Lower leg skin (tissue), 4 donors: ENCODE results near the gene GPHA2. TPM values are rescaled to one million over a fixed set of nuclear protein-coding genes. Genes with fewer than 3 reads are reported as not detected.

ENCODE experiments used
- DNase-seq, 2 donors: peaks; one replicate each; pipeline ENCODE4 v3.0.0-alpha.2; 2019; ENCODE audit warnings: low spot score in 2 of 2
- H3K4me3 ChIP-seq: fragments of 200-600 bp; sonication (generic); 2 replicates; pipeline ENCODE4 v1.5.1; 2017; ENCODE audit warnings: mild to moderate bottlenecking, low read depth; ENCODE audit not compliant: poor library complexity, severe bottlenecking
- CTCF ChIP-seq, 3 donors: fragments of 450-650 bp; IDR thresholded peaks; one replicate each; pipeline ENCODE4 v1.5.1; 2016; ENCODE audit warnings: antibody characterized with exemption in 3 of 3, mild to moderate bottlenecking in 3 of 3, moderate library complexity in 2 of 3
- POLR2A ChIP-seq, 2 donors: fragments of 450-650 bp; IDR thresholded peaks; one replicate each; pipeline ENCODE4 v1.6.1; 2016 to 2017; ENCODE audit warnings: antibody characterized with exemption in 2 of 2, mild to moderate bottlenecking in 1 of 2, moderate library complexity in 1 of 2
- WGBS, 2 donors: methylation state at CpG; one replicate each; pipeline ENCODE4 v1.1.5; 2018; 5-methylcytosine and 5-hydroxymethylcytosine counted together
- intact Hi-C: fragments of 100-400 bp; cut with DNase I; formaldehyde crosslinking; loops from one replicate; pipeline ENCODE4 v1.15.0; 2023; ENCODE audit warnings: low total_unique reads
- total RNA-seq, 4 donors: library from RNA; depleted of rRNA; stranded (reverse); fragments of >200 nt; gene quantifications; one replicate each; pipeline ENCODE4 v1.1.0, GENCODE V29; 2016

Gene GPHA2
- total RNA-seq, 4 donors from 2014 or later: not detected

GRCh38 chr11:64969209-64969608 lies 33.5 kb upstream of the GPHA2 start:
- no peak overlapping the region for H3K4me3 ChIP-seq
- intact Hi-C loops: no loop called here
- DNase-seq: no peak
- WGBS, 2 donors: 27% methylated on average over 5 of the region's 5 CpGs
- no peak for TF ChIP-seq POLR2A (IDR thresholded peaks at IDR 0.05)

DNA sequence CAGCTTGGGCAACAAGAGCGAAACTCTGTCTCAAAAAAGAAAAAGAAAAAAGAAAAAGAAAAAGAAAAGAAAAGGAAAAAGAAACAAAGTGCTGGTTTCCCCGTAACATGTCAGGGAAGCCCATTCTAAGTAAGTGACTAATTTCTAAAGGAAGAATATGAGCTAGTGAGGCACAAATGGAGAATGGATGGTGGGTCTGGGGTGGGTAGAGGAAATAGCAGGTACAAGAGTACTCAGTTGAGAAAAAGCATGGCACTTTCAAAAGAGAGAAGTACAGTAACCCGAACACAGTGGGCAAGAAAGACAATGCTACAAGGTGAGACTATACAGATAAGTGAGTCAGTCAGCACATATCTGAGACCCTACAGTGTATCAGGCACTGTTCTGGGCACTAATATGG lies 31.7 kb upstream of the GPHA2 start:
- intact Hi-C loops: no loop called here
- no peak for DNase-seq
- WGBS, 2 donors: 90 to 92% methylated on average over 3 of the region's 3 CpGs
- no peak overlapping the region for H3K4me3 ChIP-seq
- no peak for TF ChIP-seq POLR2A (IDR thresholded peaks at IDR 0.05)

DNA sequence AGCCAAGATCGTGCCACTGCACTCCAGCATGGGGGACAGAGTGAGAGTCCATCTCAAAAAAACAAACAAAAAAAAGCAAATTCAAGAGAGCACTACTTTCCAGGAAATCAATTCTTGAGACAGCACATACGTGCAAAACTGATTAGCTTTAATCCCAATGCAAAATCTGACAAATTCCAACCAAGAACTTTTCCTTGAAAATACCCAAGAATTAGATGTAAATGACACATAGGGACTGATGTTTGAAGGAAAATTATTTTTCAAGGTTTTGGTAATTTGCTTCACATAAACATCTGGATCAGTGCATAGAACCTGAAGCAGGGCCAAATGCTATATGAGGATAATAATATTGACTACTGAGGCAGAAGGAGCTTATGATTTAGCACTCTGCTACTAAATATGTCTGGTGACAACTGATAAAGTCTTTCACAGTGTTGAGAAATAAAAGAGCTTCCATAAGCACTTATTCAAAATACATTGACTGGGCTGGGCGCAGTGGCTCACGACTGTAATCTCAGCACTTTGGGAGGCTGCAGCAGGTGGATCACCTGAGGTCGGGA lies 27.5 kb upstream of the GPHA2 start:
- intact Hi-C loops: no loop called here
- TF ChIP-seq POLR2A (IDR thresholded peaks at IDR 0.05): no peak
- TF ChIP-seq CTCF (IDR thresholded peaks at IDR 0.05): no peak
- 82 to 84% methylated on average over 5 of the region's 5 CpGs for WGBS, 2 donors
- no peak for DNase-seq
- no peak overlapping the region for H3K4me3 ChIP-seq

DNA sequence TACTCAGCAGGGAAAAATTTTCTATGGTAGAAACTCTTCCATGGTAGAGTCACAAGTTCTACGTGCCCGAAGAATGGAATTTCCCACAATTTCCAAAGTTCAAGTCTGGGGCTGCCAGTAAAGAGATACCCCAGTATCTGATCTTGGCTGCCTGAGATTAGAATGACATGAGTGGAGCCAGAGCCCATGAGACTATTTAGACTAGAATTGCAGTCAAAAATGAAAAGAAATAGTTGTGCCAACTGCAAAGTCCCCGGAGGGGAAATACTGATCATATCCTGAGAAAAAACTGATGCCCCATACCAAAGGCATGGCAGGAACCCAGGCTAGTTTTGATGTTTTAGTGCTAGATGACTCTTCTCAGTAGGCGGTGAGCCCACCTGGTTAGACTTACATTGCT lies 25.0 kb upstream of the GPHA2 start:
- DNase-seq: no peak
- intact Hi-C loops: no loop called here
- TF ChIP-seq POLR2A (IDR thresholded peaks at IDR 0.05): no peak
- TF ChIP-seq CTCF (IDR thresholded peaks at IDR 0.05): no peak
- 35 to 36% methylated on average over 4 of the region's 4 CpGs for whole genome bisulfite sequencing, 2 donors
- no peak overlapping the region for H3K4me3 ChIP-seq

- no peak for DNase-seq
- 37% methylated on average over 3 of the region's 3 CpGs for WGBS, 2 donors
Observed at GRCh38 chr11:64959498-64959897, 23.8 kb upstream of the GPHA2 start.

DNA sequence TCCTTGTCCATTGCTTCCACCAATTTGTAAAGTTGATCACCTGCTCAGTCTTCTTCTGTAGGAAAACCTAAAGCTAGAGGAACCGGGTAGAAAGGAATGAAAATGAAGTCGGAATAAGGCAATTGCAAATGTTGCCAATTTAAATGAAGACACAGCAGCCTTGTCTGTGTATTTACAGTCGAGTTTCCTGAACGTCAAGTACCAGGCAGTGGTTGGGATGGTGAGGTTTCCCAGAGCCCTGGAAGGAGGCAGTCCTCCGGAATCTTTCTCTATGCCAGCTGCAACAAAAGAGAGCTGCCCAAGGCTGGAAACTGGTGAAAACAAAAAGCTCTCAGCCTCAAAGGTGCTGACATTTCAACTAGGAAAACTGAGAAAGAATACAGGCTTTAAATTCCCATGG lies 18.5 kb upstream of the GPHA2 start:
- DNase-seq: no peak
- no peak for TF ChIP-seq CTCF (IDR thresholded peaks at IDR 0.05)
- H3K4me3 ChIP-seq: no peak overlapping the region
- intact Hi-C loops: no loop called here
- 54 to 65% methylated on average over 5 of the region's 5 CpGs for WGBS, 2 donors

More at GRCh38 chr11:64959498-64959897, 23.8 kb upstream of the GPHA2 start:
- H3K4me3 ChIP-seq: no peak overlapping the region
- intact Hi-C loops: no loop called here
- TF ChIP-seq POLR2A (IDR thresholded peaks at IDR 0.05) (no peak), CTCF (IDR thresholded peaks at IDR 0.05) (no peak)

DNA sequence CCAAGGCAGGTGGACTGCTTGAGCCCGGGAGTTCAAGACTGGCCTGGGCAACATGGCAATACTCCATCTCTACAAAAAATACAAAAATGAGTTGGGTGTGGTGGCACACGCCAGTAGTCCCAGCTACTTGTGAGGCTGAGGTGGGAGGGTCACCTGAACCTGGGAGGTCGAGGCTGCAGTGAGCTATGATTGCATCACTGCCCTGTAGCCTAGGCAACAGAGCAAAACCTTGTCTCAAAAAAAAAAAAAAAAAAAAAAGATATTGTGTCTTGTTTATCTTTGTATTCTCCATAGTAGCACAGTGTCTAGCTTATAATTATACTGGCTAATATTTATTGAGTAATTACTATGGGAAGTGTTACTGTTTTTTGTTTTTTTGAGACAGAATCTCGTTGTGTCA lies 15.8 kb upstream of the GPHA2 start:
- WGBS, 2 donors: 60 to 62% methylated on average over 4 of the region's 4 CpGs
- DNase-seq: no peak
- TF ChIP-seq POLR2A (IDR thresholded peaks at IDR 0.05) (no peak), CTCF (IDR thresholded peaks at IDR 0.05) (no peak)
- intact Hi-C loops: no loop called here
- H3K4me3 ChIP-seq: no peak overlapping the region
